NCI-H146 treated with DMSO at 0.1 percent for 48 hours (cell line): ENCODE data around the gene GPX7.
A peak's percentile ranks its signal among the peaks of the same experiment; 100 is the strongest.

Experiments used
- DNase-seq: peaks from one replicate; lab custom pipeline; 2025; ENCODE audit not compliant: unreplicated experiment; lab: John Stamatoyannopoulos, UW

GPX7 gene

GRCh38 chr1:52628614-52629324, 26.6 kb downstream of the GPX7 start:
- no peak for DNase-seq

- no peak for DNase-seq
These were observed 27.1 kb downstream of the GPX7 start for GRCh38 chr1:52629325-52629643.

- no peak for DNase-seq
These were observed 27.5 kb downstream of the GPX7 start for GRCh38 chr1:52629667-52630066.

- no peak for DNase-seq
These were observed 29.7 kb downstream of the GPX7 start for GRCh38 chr1:52631759-52632331.

GRCh38 chr1:52632732-52633290, 30.6 kb downstream of the GPX7 start, which contains the start of gene SHISAL2A:
SHISAL2A (plus strand) TSS chr1:52633168; CDS start chr1:52633494, 326 bp downstream.
- DNase-seq: peak; percentile 36

- DNase-seq: no peak
These were observed 31.2 kb downstream of the GPX7 start for GRCh38 chr1:52633291-52633754.

- no peak for DNase-seq
These were observed 31.9 kb downstream of the GPX7 start for GRCh38 chr1:52634111-52634510.

GRCh38 chr1:52635321-52636089, 33.3 kb downstream of the GPX7 start:
- DNase-seq: no peak

GRCh38 chr1:52636721-52637695, 34.8 kb downstream of the GPX7 start:
- no peak for DNase-seq

GRCh38 chr1:52637946-52638345, 35.8 kb downstream of the GPX7 start:
- DNase-seq: no peak

- no peak for DNase-seq
These were observed 38.5 kb downstream of the GPX7 start for GRCh38 chr1:52640697-52641096.

- DNase-seq: no peak
These were observed 39.1 kb downstream of the GPX7 start for GRCh38 chr1:52641307-52641706.

GRCh38 chr1:52645261-52645660, 43.1 kb downstream of the GPX7 start:
- DNase-seq: no peak

- DNase-seq: no peak
These were observed 49.7 kb downstream of the GPX7 start for GRCh38 chr1:52651904-52652303.

- DNase-seq: no peak
These were observed 51.2 kb downstream of the GPX7 start for GRCh38 chr1:52653207-52653849.

- no peak for DNase-seq
These were observed 51.9 kb downstream of the GPX7 start for GRCh38 chr1:52654063-52654462.

- no peak for DNase-seq
These were observed 55.5 kb downstream of the GPX7 start for GRCh38 chr1:52657702-52658101.
